ENCODE data around the gene BNIP2.
"Not testable (repeated sequence)": the region's sequence is repeated elsewhere in the genome, so short reads cannot be mapped to it uniquely, and the experiment has no call there.

The BNIP2 gene

GRCh38 chr15:59687836-59688235 is 1.3 kb downstream of the BNIP2 start:
- no peak for DNase-seq (ENCODE audit: low read depth)

GRCh38 chr15:59686389-59686788 is 2.7 kb downstream of the BNIP2 start:
- no peak for DNase-seq (ENCODE audit: low read depth)

GRCh38 chr15:59685737-59686297 is 3.3 kb downstream of the BNIP2 start:
- no peak for DNase-seq (ENCODE audit: low read depth)

GRCh38 chr15:59680870-59681269 is 8.2 kb downstream of the BNIP2 start:
- DNase-seq (ENCODE audit: low read depth) = no peak

GRCh38 chr15:59680346-59680745 is 8.8 kb downstream of the BNIP2 start:
- DNase-seq (ENCODE audit: low read depth) = no peak

GRCh38 chr15:59678620-59679019 is 10.5 kb downstream of the BNIP2 start:
- DNase-seq (ENCODE audit: low read depth) = no peak

- no peak for DNase-seq (ENCODE audit: low read depth)
Measured at GRCh38 chr15:59678172-59678571, 10.9 kb downstream of the BNIP2 start.

GRCh38 chr15:59676565-59676964 is 12.6 kb downstream of the BNIP2 start:
- DNase-seq (ENCODE audit: low read depth) = no peak

GRCh38 chr15:59674361-59674877 is 14.7 kb downstream of the BNIP2 start:
- no peak for DNase-seq (ENCODE audit: low read depth)

- DNase-seq (ENCODE audit: low read depth) = no peak
Measured at GRCh38 chr15:59668556-59668955, 20.6 kb downstream of the BNIP2 start.

- no peak for DNase-seq (ENCODE audit: low read depth)
Measured at GRCh38 chr15:59662260-59662659, 26.9 kb downstream of the BNIP2 start.

- DNase-seq (ENCODE audit: low read depth) = no peak
Measured at GRCh38 chr15:59659366-59659765, 29.8 kb downstream of the BNIP2 start.

- no peak for DNase-seq (ENCODE audit: low read depth)
Measured at GRCh38 chr15:59657635-59658125, 31.4 kb downstream of the BNIP2 start.

GRCh38 chr15:59656897-59657634 is 32.1 kb downstream of the BNIP2 start, which contains the start of gene GTF2A2:
TSS of gene GTF2A2 (minus strand) at chr15:59657515. CDS start at chr15:59652277, 5,238 bp downstream.
- DNase-seq (ENCODE audit: low read depth) = peak; percentile 91

GRCh38 chr15:59654046-59654445 is 35.1 kb downstream of the BNIP2 start:
- DNase-seq (ENCODE audit: low read depth) = no peak

- no peak for DNase-seq (ENCODE audit: low read depth)
Measured at GRCh38 chr15:59649603-59650002, 39.5 kb downstream of the BNIP2 start.

- no peak for DNase-seq (ENCODE audit: low read depth)
Measured at GRCh38 chr15:59647085-59647484, 42.0 kb downstream of the BNIP2 start.

- no peak for DNase-seq (ENCODE audit: low read depth)
Measured at GRCh38 chr15:59646277-59646676, 42.8 kb downstream of the BNIP2 start.

- DNase-seq (ENCODE audit: low read depth) = not testable (repeated sequence)
Measured at GRCh38 chr15:59645812-59646211, 43.3 kb downstream of the BNIP2 start.

GRCh38 chr15:59644756-59645155 is 44.4 kb downstream of the BNIP2 start:
- no peak for DNase-seq (ENCODE audit: low read depth)

GRCh38 chr15:59642351-59642750 is 46.8 kb downstream of the BNIP2 start:
- no peak for DNase-seq (ENCODE audit: low read depth)

GRCh38 chr15:59637507-59637906 is 51.6 kb downstream of the BNIP2 start:
- not testable (repeated sequence) for DNase-seq (ENCODE audit: low read depth)

GRCh38 chr15:59636184-59636583 is 52.9 kb downstream of the BNIP2 start:
- DNase-seq (ENCODE audit: low read depth) = no peak

All from activated T-cell treated with anti-CD3 and anti-CD28 coated beads for 24 hours (primary cell).